ENCODE results near the gene DCAF12L2. TPM values are rescaled to one million over a fixed set of nuclear protein-coding genes. Genes with fewer than 3 reads are reported as not detected.

DCAF12L2 gene
- total and polyA plus RNA-seq, 2 donors (not counting 1 experiment from before 2014, with no cell fraction given): not detected

- no peaks in the 10 kb centered on the region for H3K9me3 ChIP-seq (ENCODE audit: control extremely low read depth in 1 of 3, control insufficient read depth in 2 of 3, insufficient read depth in 1 of 3, low read length in 2 of 3)
- H3K27ac ChIP-seq (ENCODE audit: low read length in 2 of 2): no peak overlapping the region
- DNase-seq (no peak), ATAC-seq (ENCODE audit: low read depth) (no peak)
- no peaks in the 10 kb centered on the region for H3K27me3 ChIP-seq (replicated peaks in 1 of 4; ENCODE audit: control extremely low read depth in 1 of 4, control insufficient read depth in 3 of 4, insufficient read depth in 4 of 4, low read length in 3 of 4)
- no peaks in the 10 kb centered on the region for H3K79me2 ChIP-seq (ENCODE audit: control insufficient read depth, insufficient read depth, low read length)
- no peak overlapping the region for H3K4me3 ChIP-seq (ENCODE audit: control extremely low read depth in 1 of 5, extremely low read depth in 1 of 5, insufficient read depth in 1 of 5, low read depth in 2 of 5, low read length in 4 of 5)
- no peak overlapping the region for H3K9ac ChIP-seq (ENCODE audit: low read length)
- intact Hi-C loops (cut with micrococcal nuclease): no loop called here
- H3K4me1 ChIP-seq (ENCODE audit: control insufficient read depth in 2 of 2, insufficient read depth in 2 of 2, low read length in 2 of 2): no peaks in the 10 kb centered on the region
- H4K20me1 ChIP-seq (ENCODE audit: control insufficient read depth, insufficient read depth, low read length, poor library complexity, severe bottlenecking): no peaks in the 10 kb centered on the region
- ChIA-PET POLR2A (no interaction called here), CTCF (no interaction called here)
- no peaks in the 10 kb centered on the region for H3K4me1 Mint-ChIP-seq
- WGBS (ENCODE audit: insufficient coverage): 87% methylated on average over 2 of the region's 2 CpGs
- H3K27ac Mint-ChIP-seq: no peak overlapping the region
- no peaks in the 10 kb centered on the region for H3K27me3 Mint-ChIP-seq
- no peak overlapping the region for H3K4me2 ChIP-seq (replicated peaks; ENCODE audit: low read depth, low read length, poor library complexity, severe bottlenecking)
- no peaks in the 10 kb centered on the region for H3K9me3 Mint-ChIP-seq (ENCODE audit: insufficient read depth)
- TF ChIP-seq EZH2 (IDR thresholded peaks at IDR 0.05; ENCODE audit: borderline replicate concordance, insufficient read depth, low read depth, low read length, poor library complexity, severe bottlenecking) (no peak), CTCF (IDR thresholded peaks at IDR 0.05) (no peak)
- no peaks in the 10 kb centered on the region for H3K36me3 ChIP-seq (replicated peaks in 1 of 2; ENCODE audit: control extremely low read depth in 1 of 2, control insufficient read depth in 1 of 2, extremely low read depth in 1 of 2, insufficient read depth in 2 of 2, low read length in 1 of 2)
- no peak overlapping the region for H2AFZ ChIP-seq (ENCODE audit: insufficient read depth, low read depth, low read length, poor library complexity, severe bottlenecking)
- H3K4me3 Mint-ChIP-seq: no peak overlapping the region
Observed at GRCh38 chrX:126124721-126125120, 41.4 kb downstream of the DCAF12L2 start.
